Pancreas (tissue), 10 donors: ENCODE results near the gene SPDYE2B. TPM values are rescaled to one million over a fixed set of nuclear protein-coding genes. Genes with fewer than 3 reads are reported as not detected.
A peak's percentile ranks its signal among the peaks of the same experiment; 100 is the strongest.
"Not testable (repeated sequence)": the region's sequence is repeated elsewhere in the genome, so short reads cannot be mapped to it uniquely, and the experiment has no call there.

Source experiments
- ATAC-seq, 4 donors: fragments of 200-7000 bp; cut with Tn5 transposase; one replicate each; pipeline versions ENCODE4 v1.8.0 to v1.9.1; 2020; ENCODE audit warnings: mild to moderate bottlenecking in 4 of 4, moderate library complexity in 4 of 4
- DNase-seq, 6 donors: peaks; one replicate each; pipeline ENCODE4 v3.0.0-alpha.2; 2020
- FAIRE-seq: peaks from 2 replicates; lab custom pipeline; 2012; peaks lifted over from hg19 to GRCh38; lab: Jason Lieb, UNC
- H3K27ac ChIP-seq, 4 donors: fragments of 200-600 bp; sonication (generic); 1 replicate in 3 of 4; 2 replicates in 1 of 4; pipeline versions ENCODE4 v1.5.0 to v1.8.0; 2020
- H3K27me3 ChIP-seq, 4 donors: fragments of 200-600 bp; one replicate each; pipeline ENCODE4 v1.8.0; 2021
- H3K36me3 ChIP-seq, 3 donors: fragments of 200-600 bp; sonication (generic) in 1 of 3; one replicate each; pipeline versions ENCODE4 v1.5.0 to v1.8.0; 2020 to 2021
- H3K4me1 ChIP-seq, 3 donors: fragments of 200-600 bp; one replicate each; pipeline ENCODE4 v1.8.0; 2021
- H3K4me3 ChIP-seq, 4 donors: fragments of 200-600 bp; sonication (generic) in 2 of 4; one replicate each; pipeline versions ENCODE4 v1.5.0 to v1.8.0; 2020 to 2021
- H3K9me3 ChIP-seq, 4 donors: fragments of 200-600 bp; one replicate each; pipeline ENCODE4 v1.8.0; 2021
- WGBS, 2 donors: extraction: QIAGEN DNeasy Blood & Tissue Kit; methylation state at CpG; one replicate each; pipeline ENCODE4 v1.1.7; 2013; 5-methylcytosine and 5-hydroxymethylcytosine counted together
- intact Hi-C, 3 donors: fragments of 100-400 bp; cut with DNase I; formaldehyde crosslinking; loops; one replicate each; pipeline versions ENCODE4 v1.11.1 to v1.14.2; 2022
- polyA plus RNA-seq, 2 donors: library from polyadenylated mRNA; stranded (reverse); fragments of 200-250 nt; gene quantifications; one replicate each; pipeline ENCODE4 v1.2.3, GENCODE V29; 2013
- total RNA-seq, 6 donors: library from RNA; stranded (reverse); fragmentation: NEBNext Ultra II Directional in 4 of 6; extraction: Animal tissue kit (Norgen Biotek cat#: 25700) in 4 of 6; gene quantifications; one replicate each; pipeline versions ENCODE4 v1.2.1 to v1.2.4, GENCODE V29; 2021 to 2023
- donor health status: healthy with polysubstance abuse.
- donor health status: DM: no; HTN: no; CAD: no; lungs with moderate emphysema.
- donor health status: DM: no; HTN: no; CAD: no.
- donor health status: control.
- donor health status: control.
- donor health status: Bipolar disorder and iron deficiency.
- donor health status: DM: yes; HTN: yes; CAD: no.
- donor health status: DM: no; HTN: no; CAD: no.
- donor health status: DM: no; HTN: no; CAD: no.
- donor health status: DM: yes; HTN: yes; CAD: no.

SPDYE2B gene, protein sequence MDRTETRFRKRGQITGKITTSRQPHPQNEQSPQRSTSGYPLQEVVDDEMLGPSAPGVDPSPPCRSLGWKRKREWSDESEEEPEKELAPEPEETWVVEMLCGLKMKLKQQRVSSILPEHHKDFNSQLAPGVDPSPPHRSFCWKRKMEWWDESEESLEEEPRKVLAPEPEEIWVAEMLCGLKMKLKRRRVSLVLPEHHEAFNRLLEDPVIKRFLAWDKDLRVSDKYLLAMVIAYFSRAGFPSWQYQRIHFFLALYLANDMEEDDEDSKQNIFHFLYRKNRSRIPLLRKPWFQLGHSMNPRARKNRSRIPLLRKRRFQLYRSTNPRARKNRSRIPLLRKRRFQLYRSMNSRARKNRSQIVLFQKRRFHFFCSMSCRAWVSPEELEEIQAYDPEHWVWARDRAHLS
- total RNA-seq (not detected), polyA plus RNA-seq (not detected)

- H3K4me1 ChIP-seq, H3K4me3 ChIP-seq, FAIRE-seq, intact Hi-C loops, H3K36me3 ChIP-seq, H3K27me3 ChIP-seq, H3K27ac ChIP-seq, DNase-seq, H3K9me3 ChIP-seq: not testable (repeated sequence)
- no CpG with 5 or more reads among the region's 4 CpGs for WGBS, 2 donors
- ATAC-seq, result peak in 1 of 4 donors; percentile 22
Measured at GRCh38 chr7:102649924-102650323, at the start of gene SPDYE2B. TSS of gene SPDYE2B (plus strand) at chr7:102650319. CDS start at chr7:102652349, 2,030 bp downstream.

DNA sequence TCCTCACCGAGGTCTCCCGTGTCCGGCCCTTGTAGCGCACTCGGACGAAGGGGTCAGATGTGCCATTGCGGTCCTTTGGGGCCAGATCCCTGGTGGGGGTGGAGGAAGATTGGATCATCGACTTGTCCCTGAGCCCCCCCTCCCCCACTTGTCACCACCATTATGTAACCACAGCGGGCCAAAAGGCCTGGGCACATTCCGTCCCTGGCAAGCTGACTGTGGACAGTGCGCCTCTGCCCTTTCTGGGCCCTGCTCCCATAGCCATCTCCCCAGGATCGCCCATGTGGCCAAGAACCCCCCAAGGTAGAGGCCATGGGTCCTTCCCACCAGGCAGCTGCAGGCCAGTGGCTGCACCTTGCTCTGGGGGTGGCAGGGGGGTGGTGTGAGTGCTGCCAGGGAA, 47.8 kb upstream of the SPDYE2B start:
- H3K4me1 ChIP-seq, H3K27ac ChIP-seq, H3K36me3 ChIP-seq, ATAC-seq, H3K27me3 ChIP-seq, H3K4me3 ChIP-seq, FAIRE-seq, DNase-seq, intact Hi-C loops, H3K9me3 ChIP-seq: not testable (repeated sequence)
- no CpG with 5 or more reads among the region's 12 CpGs for WGBS, 2 donors

- peak in 3 of 4 donors; percentile 21 to 43 (median 27) for ATAC-seq
- FAIRE-seq, H3K4me1 ChIP-seq, H3K36me3 ChIP-seq, DNase-seq, H3K4me3 ChIP-seq, H3K27ac ChIP-seq, H3K27me3 ChIP-seq, intact Hi-C loops, H3K9me3 ChIP-seq: not testable (repeated sequence)
- no CpG with 5 or more reads among the region's 19 CpGs for WGBS, 2 donors
Measured at GRCh38 chr7:102604431-102605145, 45.5 kb upstream of the SPDYE2B start.

DNA sequence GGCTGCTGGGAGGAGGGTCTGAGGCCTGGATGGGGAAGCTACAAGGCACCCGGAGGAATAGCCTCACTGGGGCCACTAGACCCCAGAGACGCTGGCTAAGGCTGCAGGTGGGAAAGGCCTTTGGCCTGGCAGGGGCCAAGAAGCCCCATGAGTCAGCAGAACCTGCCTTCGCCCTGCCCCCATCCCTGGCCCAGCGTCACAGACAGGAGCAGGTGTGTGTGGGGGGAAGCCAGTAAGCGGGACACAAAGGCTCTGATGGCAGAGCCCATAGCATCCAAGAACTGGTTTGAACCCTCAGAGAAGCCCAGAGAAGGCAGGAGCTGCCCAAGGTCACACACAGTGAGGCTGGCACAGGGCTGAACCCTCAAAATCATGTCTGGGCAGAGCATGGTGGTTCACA, 43.3 kb upstream of the SPDYE2B start:
- intact Hi-C loops, H3K27ac ChIP-seq, FAIRE-seq, H3K4me1 ChIP-seq, ATAC-seq, DNase-seq, H3K27me3 ChIP-seq, H3K36me3 ChIP-seq, H3K4me3 ChIP-seq, H3K9me3 ChIP-seq: not testable (repeated sequence)
- WGBS, 2 donors, result no CpG with 5 or more reads among the region's 5 CpGs

DNA sequence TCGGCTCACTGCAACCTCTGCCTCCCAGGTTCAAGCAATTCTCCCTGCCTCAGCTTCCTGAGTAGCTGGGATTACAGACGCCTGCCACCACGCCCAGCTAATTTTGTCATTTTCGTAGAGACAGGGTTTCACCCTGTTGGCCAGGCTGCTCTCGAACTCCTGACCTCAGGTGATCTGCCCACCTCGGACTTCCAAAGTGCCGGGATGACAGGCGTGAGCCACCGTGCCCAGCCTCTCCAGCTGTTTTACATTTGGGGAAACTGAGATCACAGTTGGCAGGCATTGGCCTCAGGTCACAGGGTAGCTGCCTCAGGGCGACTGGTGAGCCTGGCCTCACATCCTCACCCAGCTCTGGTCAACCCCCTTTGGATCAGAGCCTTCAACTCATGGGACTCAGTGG, 40.4 kb upstream of the SPDYE2B start:
- H3K36me3 ChIP-seq, H3K4me1 ChIP-seq, H3K27ac ChIP-seq, FAIRE-seq, ATAC-seq, H3K4me3 ChIP-seq, H3K27me3 ChIP-seq, intact Hi-C loops, H3K9me3 ChIP-seq: not testable (repeated sequence)
- DNase-seq, result peak in 1 of 6 donors; percentile 8
- WGBS, 2 donors, result 74 to 75% methylated on average over 5 of the region's 10 CpGs

DNA sequence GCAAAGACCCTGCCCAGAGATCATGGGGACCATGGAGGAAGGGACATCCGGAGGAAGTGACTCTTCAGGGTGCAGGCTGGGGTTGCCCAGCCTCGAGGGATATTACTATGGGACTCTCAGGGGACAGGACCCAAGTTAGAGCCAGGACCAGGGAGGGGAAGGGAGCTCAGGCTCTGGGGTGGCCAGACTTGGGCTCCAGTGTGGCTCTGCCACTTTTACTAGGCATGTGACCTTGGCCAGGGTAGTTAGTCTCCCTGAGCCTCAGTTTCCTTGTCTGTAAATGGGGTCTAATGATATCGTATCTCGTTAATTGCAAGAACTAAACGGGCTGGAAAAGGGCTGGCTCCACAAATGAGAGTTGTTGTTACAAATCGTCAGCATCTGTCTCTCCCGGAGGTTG, 39.7 kb upstream of the SPDYE2B start:
- intact Hi-C loops, FAIRE-seq, H3K27ac ChIP-seq, H3K36me3 ChIP-seq, H3K9me3 ChIP-seq, ATAC-seq, H3K4me3 ChIP-seq, H3K27me3 ChIP-seq, H3K4me1 ChIP-seq: not testable (repeated sequence)
- no CpG with 5 or more reads among the region's 7 CpGs for whole genome bisulfite sequencing, 2 donors
- DNase-seq, result peak in 2 of 6 donors; percentile 6 to 16

- H3K27me3 ChIP-seq, H3K36me3 ChIP-seq, H3K4me3 ChIP-seq, intact Hi-C loops, H3K27ac ChIP-seq, DNase-seq, H3K9me3 ChIP-seq, FAIRE-seq, H3K4me1 ChIP-seq: not testable (repeated sequence)
- ATAC-seq, result peak; percentile 25 to 70 (median 55)
- no CpG with 5 or more reads among the region's 30 CpGs for WGBS, 2 donors
Measured at GRCh38 chr7:102611013-102611674, 39.0 kb upstream of the SPDYE2B start.

DNA sequence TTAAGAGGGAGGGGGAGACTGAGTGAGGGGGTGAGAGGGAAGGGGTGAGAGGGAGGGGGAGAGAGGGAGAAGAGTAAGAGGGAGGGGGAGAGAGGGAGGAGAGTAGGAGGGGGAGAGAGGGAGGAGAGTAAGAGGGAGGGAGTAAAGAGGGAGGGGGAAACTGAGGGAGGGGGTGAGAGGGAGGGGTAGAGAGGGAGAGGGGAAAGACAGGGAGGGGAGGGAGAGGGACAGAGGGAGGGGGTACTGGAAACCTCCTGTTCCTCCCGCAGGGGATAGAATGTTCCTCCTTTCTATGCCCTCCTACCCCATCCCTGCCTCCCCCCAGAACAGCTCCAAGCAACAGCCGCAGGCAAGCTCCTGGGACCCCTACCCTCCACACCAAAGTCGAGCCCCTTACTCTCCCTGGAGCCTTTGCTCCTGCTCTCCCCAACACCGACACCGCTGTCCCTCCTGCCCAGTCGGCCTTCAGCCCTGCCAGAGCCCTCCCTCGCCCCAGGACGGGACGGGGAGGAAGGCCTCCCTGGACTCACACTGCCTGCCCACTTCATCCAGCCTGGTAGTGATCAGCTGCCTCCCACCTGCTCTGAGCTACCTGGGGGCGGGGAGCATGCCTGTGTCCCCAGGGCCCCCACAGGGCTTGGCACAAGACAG, 38.3 kb upstream of the SPDYE2B start:
- H3K4me1 ChIP-seq, ATAC-seq, FAIRE-seq, intact Hi-C loops, H3K36me3 ChIP-seq, H3K4me3 ChIP-seq, H3K27me3 ChIP-seq, H3K27ac ChIP-seq, H3K9me3 ChIP-seq: not testable (repeated sequence)
- peak in 5 of 6 donors; percentile 11 to 61 (median 46) for DNase-seq
- WGBS, 2 donors, result 29% methylated on average over 7 of the region's 10 CpGs

DNA sequence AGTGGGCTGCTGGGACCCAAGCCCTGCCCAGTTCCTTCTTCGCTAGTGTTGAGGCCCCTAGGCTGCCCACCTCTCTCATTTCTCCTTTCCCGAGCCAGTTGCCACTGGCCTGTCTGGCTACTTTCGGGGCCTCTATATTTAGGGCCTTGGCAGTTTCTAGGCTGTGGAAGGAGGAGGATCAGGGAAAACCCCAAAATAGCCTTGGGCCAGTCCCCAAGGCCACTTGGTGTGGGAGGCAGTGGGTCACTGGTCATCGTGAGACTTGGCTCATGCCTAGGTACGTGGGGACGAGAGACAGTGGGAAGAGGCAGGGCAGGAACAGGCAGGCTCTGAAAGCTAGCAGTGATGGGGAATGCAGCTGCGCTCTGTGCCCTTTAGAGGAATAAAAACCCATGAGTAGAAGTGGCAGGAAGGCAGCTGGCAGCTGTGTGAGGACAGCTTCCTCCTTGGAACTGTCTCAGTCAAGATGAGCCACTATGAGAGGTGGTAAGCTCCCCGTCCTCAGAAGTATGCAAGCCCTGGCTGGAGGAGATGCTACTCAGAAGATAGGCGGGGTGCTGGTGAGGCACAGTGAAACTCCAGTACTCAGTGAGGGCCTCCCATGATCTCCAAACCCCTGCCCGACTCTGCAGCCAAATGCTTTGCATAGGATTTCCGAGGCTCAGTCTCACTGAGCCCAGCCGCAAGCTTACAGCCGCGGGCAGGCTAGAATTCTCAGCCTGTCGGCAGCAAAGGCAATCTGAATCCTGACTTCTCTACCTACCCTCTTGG, 36.4 kb upstream of the SPDYE2B start:
- 73 to 81% methylated on average over 3 to 4 of the region's 15 CpGs for WGBS, 2 donors
- H3K36me3 ChIP-seq, FAIRE-seq, H3K27ac ChIP-seq, H3K27me3 ChIP-seq, H3K9me3 ChIP-seq, H3K4me1 ChIP-seq, ATAC-seq, H3K4me3 ChIP-seq, intact Hi-C loops: not testable (repeated sequence)
- DNase-seq, result peak in 1 of 6 donors; percentile 13

DNA sequence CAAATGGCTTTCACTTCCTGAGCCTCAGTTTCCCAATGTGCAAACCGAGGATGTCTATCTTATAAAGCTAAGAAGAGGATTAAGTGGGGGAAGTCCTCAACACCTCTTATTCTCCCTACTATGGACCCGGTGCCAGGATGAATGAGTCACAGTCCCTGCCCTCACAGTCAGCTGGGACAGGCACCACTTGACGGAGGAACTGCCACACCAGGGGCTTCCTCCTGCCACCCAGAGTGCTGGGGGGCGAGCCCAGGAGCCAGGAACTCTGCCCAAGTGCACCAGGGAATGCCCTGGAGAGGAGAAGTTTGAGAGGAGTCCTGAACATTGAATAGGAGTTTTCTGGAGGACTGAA, 35.8 kb upstream of the SPDYE2B start:
- peak in 1 of 4 donors; percentile 7 for ATAC-seq

DNA sequence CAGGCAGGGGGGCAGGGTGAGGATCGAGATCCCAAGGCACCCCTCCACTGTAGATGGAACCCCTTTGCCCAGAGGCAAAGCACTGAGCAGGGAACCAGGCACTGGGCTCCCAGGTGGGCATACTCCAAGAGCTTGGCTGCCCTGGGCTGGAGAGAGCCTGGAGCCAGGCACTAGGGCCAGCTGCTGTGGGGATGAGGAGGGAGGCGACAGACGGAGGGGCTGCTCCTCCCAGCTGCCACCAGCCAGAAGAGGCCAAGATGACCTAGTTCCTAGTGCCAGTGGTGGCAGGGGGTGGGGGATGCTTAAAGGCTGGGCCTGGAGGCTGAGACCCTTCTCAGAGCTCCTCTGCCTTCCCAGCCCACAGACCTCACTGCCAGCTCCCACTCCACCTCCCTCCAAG, 35.2 kb upstream of the SPDYE2B start:
- WGBS, 2 donors, result no CpG with 5 or more reads among the region's 3 CpGs
- H3K36me3 ChIP-seq, H3K9me3 ChIP-seq, H3K27me3 ChIP-seq, H3K4me1 ChIP-seq, FAIRE-seq, DNase-seq, intact Hi-C loops, H3K4me3 ChIP-seq, H3K27ac ChIP-seq: not testable (repeated sequence)
- ATAC-seq, result peak in 2 of 4 donors; percentile 39 to 40

More for the DNA sequence above, 35.8 kb upstream of the SPDYE2B start:
- DNase-seq, H3K9me3 ChIP-seq, H3K27ac ChIP-seq, FAIRE-seq, intact Hi-C loops, H3K4me3 ChIP-seq, H3K36me3 ChIP-seq, H3K27me3 ChIP-seq, H3K4me1 ChIP-seq: not testable (repeated sequence)
- WGBS, 2 donors, result no CpG with 5 or more reads among the region's 4 CpGs
